ENCODE results near the gene TMEM186.

- TF ChIP-seq CEBPB (IDR thresholded peaks at IDR 0.05; ENCODE audit: low read depth, low read length) (no peak), CTCF (conservative IDR thresholded peaks at IDR 0.05; ENCODE audit: low read depth, low read length) (no peak), RAD21 (IDR thresholded peaks at IDR 0.05; ENCODE audit: low read length) (no peak), MXI1 (IDR thresholded peaks at IDR 0.05; ENCODE audit: borderline replicate concordance, low read depth, low read length) (no peak), POLR2A (IDR thresholded peaks at IDR 0.05; ENCODE audit: low read depth, low read length) (no peak), MAFK (IDR thresholded peaks at IDR 0.05; ENCODE audit: low read depth, low read length) (no peak), USF2 (IDR thresholded peaks at IDR 0.05; ENCODE audit: low read depth, low read length) (no peak), RFX5 (IDR thresholded peaks at IDR 0.05; ENCODE audit: low read depth, low read length) (no peak), NFE2L2 (IDR thresholded peaks at IDR 0.05; ENCODE audit: low read depth, low read length) (no peak)
Measured at GRCh38 chr16:8845699-8846298, 48.4 kb upstream of the TMEM186 start.
